ENCODE data around the gene RTP1.

DNA sequence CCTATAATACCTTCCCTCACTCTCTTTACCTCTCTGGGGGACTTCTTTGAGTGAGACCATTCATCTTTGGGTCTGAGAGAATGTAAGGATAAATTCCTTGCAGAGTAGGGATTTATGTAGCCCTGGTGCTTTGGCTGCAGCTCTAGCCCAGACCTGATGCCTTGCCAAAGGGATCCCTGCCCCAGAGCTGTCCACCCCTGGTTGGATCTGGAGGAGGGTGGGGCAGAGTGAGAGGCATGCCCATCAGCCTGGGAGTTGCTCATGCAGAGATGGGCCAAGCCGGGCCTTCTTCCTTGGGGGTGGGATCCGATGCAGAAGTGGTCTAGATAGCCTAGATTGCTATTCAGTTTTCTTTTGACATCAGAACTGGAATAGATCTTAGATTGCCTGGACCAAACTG, 31.5 kb downstream of the RTP1 start:
- TF ChIP-seq, protein P1, sequence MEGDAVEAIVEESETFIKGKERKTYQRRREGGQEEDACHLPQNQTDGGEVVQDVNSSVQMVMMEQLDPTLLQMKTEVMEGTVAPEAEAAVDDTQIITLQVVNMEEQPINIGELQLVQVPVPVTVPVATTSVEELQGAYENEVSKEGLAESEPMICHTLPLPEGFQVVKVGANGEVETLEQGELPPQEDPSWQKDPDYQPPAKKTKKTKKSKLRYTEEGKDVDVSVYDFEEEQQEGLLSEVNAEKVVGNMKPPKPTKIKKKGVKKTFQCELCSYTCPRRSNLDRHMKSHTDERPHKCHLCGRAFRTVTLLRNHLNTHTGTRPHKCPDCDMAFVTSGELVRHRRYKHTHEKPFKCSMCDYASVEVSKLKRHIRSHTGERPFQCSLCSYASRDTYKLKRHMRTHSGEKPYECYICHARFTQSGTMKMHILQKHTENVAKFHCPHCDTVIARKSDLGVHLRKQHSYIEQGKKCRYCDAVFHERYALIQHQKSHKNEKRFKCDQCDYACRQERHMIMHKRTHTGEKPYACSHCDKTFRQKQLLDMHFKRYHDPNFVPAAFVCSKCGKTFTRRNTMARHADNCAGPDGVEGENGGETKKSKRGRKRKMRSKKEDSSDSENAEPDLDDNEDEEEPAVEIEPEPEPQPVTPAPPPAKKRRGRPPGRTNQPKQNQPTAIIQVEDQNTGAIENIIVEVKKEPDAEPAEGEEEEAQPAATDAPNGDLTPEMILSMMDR (IDR thresholded peaks at IDR 0.05) = no peak
- TF ChIP-seq POLR2A (IDR thresholded peaks at IDR 0.05) (no peak), POLR2AphosphoS5 (IDR thresholded peaks at IDR 0.05) (no peak)
